PC-9 (cell line): ENCODE measurements around the gene ZNRD2. TPM values are rescaled to one million over a fixed set of nuclear protein-coding genes. Genes with fewer than 3 reads are reported as not detected.

ENCODE experiments used
- BruUV-seq: library from RNA; stranded (reverse); fragments of 400-500 nt; replicated peaks from 2 replicates; lab custom pipeline; 2021; lab: Mats Ljungman, UMichigan
- CTCF ChIA-PET: fragments of 300-600 bp; sonication (Branson Sonifier 250); formaldehyde crosslinking; loops from one replicate; lab custom pipeline; 2022; ENCODE audit warnings: antibody characterized with exemption; lab: Charles Lee
- POLR2A ChIA-PET: fragments of 300-600 bp; sonication (Branson Sonifier 250); formaldehyde crosslinking; loops from one replicate; lab custom pipeline; 2022; ENCODE audit warnings: antibody characterized with exemption; ENCODE audit not compliant: unreplicated experiment; lab: Charles Lee
- DNase-seq, 2 experiments: peaks; one replicate each; pipeline versions ENCODE4 v3.0.0 to v3.0.0-alpha.2; 2015 to 2022; ENCODE audit warnings: mixed read lengths in 1 of 2
- H2AFZ ChIP-seq: fragments of 200-600 bp; sonication (generic); 2 replicates; pipeline ENCODE4 v1.8.1; 2017; ENCODE audit warnings: antibody characterized with exemption
- H3F3A ChIP-seq: fragments of 200-600 bp; sonication (generic); 2 replicates; pipeline ENCODE4 v1.8.1; 2017; ENCODE audit warnings: antibody characterized with exemption, mild to moderate bottlenecking, low read depth; ENCODE audit not compliant: insufficient read depth
- H3K27ac ChIP-seq: fragments of 200-600 bp; sonication (generic); 2 replicates; pipeline ENCODE4 v1.6.1; 2016; ENCODE audit warnings: mixed run types
- H3K27me3 ChIP-seq: fragments of 200-600 bp; sonication (generic); 2 replicates; pipeline ENCODE4 v1.6.1; 2016; ENCODE audit warnings: low read depth, mixed run types; ENCODE audit not compliant: insufficient read depth
- H3K36me3 ChIP-seq: fragments of 200-600 bp; sonication (generic); 2 replicates; pipeline ENCODE4 v1.6.1; 2016; ENCODE audit warnings: low read depth, mixed run types
- H3K4me1 ChIP-seq: fragments of 200-600 bp; sonication (generic); replicated peaks from 2 replicates; pipeline ENCODE4 v1.6.1; 2016; ENCODE audit warnings: mixed run types; ENCODE audit not compliant: insufficient read depth
- H3K4me2 ChIP-seq: fragments of 200-600 bp; sonication (generic); 2 replicates; pipeline ENCODE4 v1.6.1; 2017; ENCODE audit warnings: mixed run types
- H3K4me3 ChIP-seq: fragments of 200-600 bp; sonication (generic); 2 replicates; pipeline ENCODE4 v1.6.1; 2016; ENCODE audit warnings: mixed run types
- H3K79me2 ChIP-seq: fragments of 200-600 bp; sonication (generic); 2 replicates; pipeline ENCODE4 v1.6.1; 2017; ENCODE audit warnings: low read depth, mixed run types
- H3K9me2 ChIP-seq: fragments of 200-600 bp; sonication (generic); 2 replicates; pipeline ENCODE4 v1.8.1; 2017; ENCODE audit warnings: mild to moderate bottlenecking; ENCODE audit not compliant: insufficient read depth
- H3K9me3 ChIP-seq: fragments of 200-600 bp; sonication (generic); 2 replicates; pipeline ENCODE4 v1.8.1; 2016; ENCODE audit warnings: low read depth; ENCODE audit not compliant: insufficient read depth
- H4K20me1 ChIP-seq: fragments of 200-600 bp; sonication (generic); 2 replicates; pipeline ENCODE4 v1.8.1; 2017; ENCODE audit not compliant: insufficient read depth
- CTCF ChIP-seq: fragments of 200-600 bp; sonication (generic); conservative IDR thresholded peaks from 2 replicates; pipeline ENCODE4 v1.6.1; 2017; ENCODE audit warnings: mixed run types, antibody characterized with exemption, mild to moderate bottlenecking, moderate library complexity
- EZH2 ChIP-seq: fragments of 200-600 bp; sonication (generic); IDR thresholded peaks from 2 replicates; pipeline ENCODE4 v1.8.0; 2017; ENCODE audit warnings: antibody characterized with exemption, low read depth
- intact Hi-C: fragments of 100-400 bp; cut with micrococcal nuclease; formaldehyde crosslinking; loops from one replicate; pipeline ENCODE4 v1.10.0; 2022; ENCODE audit not compliant: unreplicated experiment
- total RNA-seq: library from RNA; stranded (reverse); gene quantifications from 2 replicates; pipeline ENCODE4 v1.2.3, GENCODE V29; 2021

The ZNRD2 gene
- total RNA-seq, 1 experiment from 2014 or later, result 51.4 TPM

- H3K4me3 ChIP-seq, result no peak overlapping the region
- TF ChIP-seq CTCF (no peak), EZH2 (no peak)
- no peak overlapping the region for H3K4me2 ChIP-seq
- H3K4me1 ChIP-seq, result peaks cover 23% of the 10 kb centered on the region
- no TSS peak for BruUV-seq
- ChIA-PET POLR2A (no interaction called here), CTCF (no interaction called here)
- no peaks in the 10 kb centered on the region for H3K27me3 ChIP-seq
- peaks cover 7% of the 10 kb centered on the region; the same call in 1 of the 2 replicates for H4K20me1 ChIP-seq
- peaks cover 32% of the 10 kb centered on the region for H3F3A ChIP-seq
- peaks cover 27% of the 10 kb centered on the region for H3K79me2 ChIP-seq
- no peaks in the 10 kb centered on the region for H3K9me3 ChIP-seq
- H3K36me3 ChIP-seq, result no peaks in the 10 kb centered on the region; the same call in 1 of the 2 replicates
- H3K9me2 ChIP-seq, result no peaks in the 10 kb centered on the region
- intact Hi-C loops, result no loop called here
- no peak overlapping the region for H3K27ac ChIP-seq
- DNase-seq, result no peak
- H2AFZ ChIP-seq, result no peak overlapping the region
Observed at GRCh38 chr11:65580031-65580692, 9.9 kb downstream of the ZNRD2 start.

GRCh38 chr11:65580756-65581155, 10.5 kb downstream of the ZNRD2 start:
- no TSS peak for BruUV-seq
- Histone ChIP-seq H3K27ac (no peak overlapping the region), H3K9me2 (no peaks in the 10 kb centered on the region), H3K27me3 (no peaks in the 10 kb centered on the region), H3K79me2 (peaks cover 27% of the 10 kb centered on the region), H3K4me1 (peaks cover 19% of the 10 kb centered on the region), H3K4me3 (no peak overlapping the region), H3F3A (peaks cover 27% of the 10 kb centered on the region), H3K36me3 (no peaks in the 10 kb centered on the region; the same call in 1 of the 2 replicates), H4K20me1 (peaks cover 7% of the 10 kb centered on the region; the same call in 1 of the 2 replicates), H3K4me2 (no peak overlapping the region), H3K9me3 (no peaks in the 10 kb centered on the region), H2AFZ (no peak overlapping the region)
- intact Hi-C loops, result no loop called here
- CTCF ChIA-PET, result no interaction called here
- TF ChIP-seq EZH2 (no peak), CTCF (no peak)
- POLR2A ChIA-PET, result no interaction called here
- no peak for DNase-seq

- no peak overlapping the region for H3K4me3 ChIP-seq
- H3K9me3 ChIP-seq, result no peaks in the 10 kb centered on the region
- no peaks in the 10 kb centered on the region; the same call in 1 of the 2 replicates for H3K36me3 ChIP-seq
- no peaks in the 10 kb centered on the region for H3K9me2 ChIP-seq
- intact Hi-C loops, result no loop called here
- peaks cover 18% of the 10 kb centered on the region for H3K79me2 ChIP-seq
- H3K27ac ChIP-seq, result no peak overlapping the region
- H4K20me1 ChIP-seq, result peaks cover 7% of the 10 kb centered on the region; the same call in 1 of the 2 replicates
- H3K4me1 ChIP-seq, result peaks cover 12% of the 10 kb centered on the region
- no peak overlapping the region for H3K4me2 ChIP-seq
- no peaks in the 10 kb centered on the region for H3K27me3 ChIP-seq
- no TSS peak for BruUV-seq
- H2AFZ ChIP-seq, result no peak overlapping the region
- TF ChIP-seq CTCF, result no peak
- no peak for TF ChIP-seq EZH2
- H3F3A ChIP-seq, result peaks cover 27% of the 10 kb centered on the region; the same call in 1 of the 2 replicates
- ChIA-PET POLR2A (no interaction called here), CTCF (no interaction called here)
- DNase-seq, result no peak
Observed at GRCh38 chr11:65581928-65582327, 11.7 kb downstream of the ZNRD2 start.
